ENCODE measurements around the gene LPP. TPM values are rescaled to one million over a fixed set of nuclear protein-coding genes. Genes with fewer than 3 reads are reported as not detected.
A peak's percentile ranks its signal among the peaks of the same experiment; 100 is the strongest.

LPP gene
- total and polyA plus RNA-seq, 2 of the 13 experiments (the other 11 are each of a cell fraction or from before 2014, with no cell fraction given): 19.2 to 29.9 TPM

DNA sequence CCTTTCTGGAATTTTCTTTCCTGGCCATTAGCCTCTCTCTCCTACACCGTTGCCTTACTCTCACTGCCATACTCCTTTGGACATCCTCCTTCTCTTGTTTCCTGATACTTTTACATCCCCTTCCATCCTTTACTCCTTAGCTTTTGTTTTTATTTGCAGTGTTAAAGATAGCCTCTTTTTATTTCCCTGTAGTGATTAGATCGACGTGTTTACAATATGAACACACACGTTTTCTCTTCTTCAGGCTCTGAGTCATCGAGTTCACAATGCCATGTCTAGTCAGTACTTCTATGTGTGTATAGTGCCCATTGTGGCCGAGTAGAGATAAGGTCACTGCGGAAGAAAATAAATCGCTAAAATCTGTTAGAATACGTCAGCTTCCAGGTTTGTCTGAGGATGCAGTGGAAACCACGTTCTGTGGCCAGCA, 208.5 kb downstream of the LPP start (continued):
- TF ChIP-seq PRDM10 (CRISPR knock-in tag; IDR thresholded peaks at IDR 0.05; ENCODE audit: low read depth): no peak
- no peak for TF ChIP-seq ZNF713 (CRISPR knock-in tag; IDR thresholded peaks at IDR 0.05)
- TF ChIP-seq NFE2L2 (IDR thresholded peaks at IDR 0.05; ENCODE audit: low read length): no peak
- no peak for TF ChIP-seq RFX3 (CRISPR knock-in tag; IDR thresholded peaks at IDR 0.05)
- peak; percentile 43; the same call in 1 of the 2 replicates for TF ChIP-seq RARA (CRISPR knock-in tag; IDR thresholded peaks at IDR 0.05)
- no peak for TF ChIP-seq HOXA5 (CRISPR knock-in tag; IDR thresholded peaks at IDR 0.05)
- no peak for TF ChIP-seq DZIP1 (CRISPR knock-in tag; IDR thresholded peaks at IDR 0.05)
- no peak for TF ChIP-seq REST (IDR thresholded peaks at IDR 0.05; ENCODE audit: borderline replicate concordance in 1 of 2, low read depth in 1 of 2, low read length in 2 of 2)
- no peak for TF ChIP-seq KMT2B (CRISPR knock-in tag; IDR thresholded peaks at IDR 0.05)
- no peak for TF ChIP-seq ZNF34 (CRISPR knock-in tag; IDR thresholded peaks at IDR 0.05; ENCODE audit: borderline replicate concordance)
- TF ChIP-seq, protein P1, sequence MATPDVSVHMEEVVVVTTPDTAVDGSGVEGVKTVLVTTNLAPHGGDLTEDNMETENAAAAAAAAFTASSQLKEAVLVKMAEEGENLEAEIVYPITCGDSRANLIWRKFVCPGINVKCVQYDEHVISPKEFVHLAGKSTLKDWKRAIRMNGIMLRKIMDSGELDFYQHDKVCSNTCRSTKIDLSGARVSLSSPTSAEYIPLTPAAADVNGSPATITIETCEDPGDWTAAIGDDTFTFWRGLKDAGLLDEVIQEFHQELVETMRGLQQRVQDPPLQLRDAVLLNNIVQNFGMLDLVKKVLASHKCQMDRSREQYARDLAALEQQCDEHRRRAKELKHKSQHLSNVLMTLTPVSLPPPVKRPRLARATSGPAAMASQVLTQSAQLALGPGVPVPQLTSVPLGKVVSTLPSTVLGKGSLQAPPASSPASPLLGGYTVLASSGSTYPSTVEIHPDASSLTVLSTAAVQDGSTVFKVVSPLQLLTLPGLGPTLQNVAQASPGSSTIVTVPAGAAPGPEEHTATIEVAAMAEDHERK (CRISPR knock-in tag; IDR thresholded peaks at IDR 0.05; ENCODE audit: low read depth): no peak
- TF ChIP-seq THYN1 (CRISPR knock-in tag; IDR thresholded peaks at IDR 0.05; ENCODE audit: borderline replicate concordance, low read depth): no peak
- TF ChIP-seq CBX1 (IDR thresholded peaks at IDR 0.05; ENCODE audit: low read depth): no peak
- TF ChIP-seq SKIL (CRISPR knock-in tag; IDR thresholded peaks at IDR 0.05; ENCODE audit: borderline replicate concordance): no peak
